Measurements from ENCODE around the gene DGLUCY.

- TF ChIP-seq, protein P1, sequence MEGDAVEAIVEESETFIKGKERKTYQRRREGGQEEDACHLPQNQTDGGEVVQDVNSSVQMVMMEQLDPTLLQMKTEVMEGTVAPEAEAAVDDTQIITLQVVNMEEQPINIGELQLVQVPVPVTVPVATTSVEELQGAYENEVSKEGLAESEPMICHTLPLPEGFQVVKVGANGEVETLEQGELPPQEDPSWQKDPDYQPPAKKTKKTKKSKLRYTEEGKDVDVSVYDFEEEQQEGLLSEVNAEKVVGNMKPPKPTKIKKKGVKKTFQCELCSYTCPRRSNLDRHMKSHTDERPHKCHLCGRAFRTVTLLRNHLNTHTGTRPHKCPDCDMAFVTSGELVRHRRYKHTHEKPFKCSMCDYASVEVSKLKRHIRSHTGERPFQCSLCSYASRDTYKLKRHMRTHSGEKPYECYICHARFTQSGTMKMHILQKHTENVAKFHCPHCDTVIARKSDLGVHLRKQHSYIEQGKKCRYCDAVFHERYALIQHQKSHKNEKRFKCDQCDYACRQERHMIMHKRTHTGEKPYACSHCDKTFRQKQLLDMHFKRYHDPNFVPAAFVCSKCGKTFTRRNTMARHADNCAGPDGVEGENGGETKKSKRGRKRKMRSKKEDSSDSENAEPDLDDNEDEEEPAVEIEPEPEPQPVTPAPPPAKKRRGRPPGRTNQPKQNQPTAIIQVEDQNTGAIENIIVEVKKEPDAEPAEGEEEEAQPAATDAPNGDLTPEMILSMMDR (IDR thresholded peaks at IDR 0.05) = no peak
- TF ChIP-seq ZFX (IDR thresholded peaks at IDR 0.05; ENCODE audit: borderline replicate concordance) = no peak
These were observed 21.8 kb upstream of the DGLUCY start for GRCh38 chr14:91092073-91092472.
